Vagina (tissue), 2 donors: Measurements from ENCODE around the gene IGSF23.

Experiments
- CTCF ChIP-seq, 3 experiments: fragments of 450-650 bp in 2 of 3; fragments of 200-600 bp in 1 of 3; sonication (generic) in 1 of 3; IDR thresholded peaks; one replicate each; pipeline ENCODE4 v1.5.1; 2017 to 2019; ENCODE audit warnings: antibody characterized with exemption in 3 of 3, mild to moderate bottlenecking in 2 of 3, moderate library complexity in 2 of 3
- POLR2A ChIP-seq, 2 donors: fragments of 450-650 bp; IDR thresholded peaks; one replicate each; pipeline ENCODE4 v1.6.1; 2017; ENCODE audit warnings: antibody characterized with exemption in 2 of 2, mild to moderate bottlenecking in 2 of 2, moderate library complexity in 2 of 2

- no peak for TF ChIP-seq CTCF (IDR thresholded peaks at IDR 0.05)
- TF ChIP-seq POLR2A (IDR thresholded peaks at IDR 0.05), result no peak
Measured at GRCh38 chr19:44658069-44658733, 44.8 kb downstream of the IGSF23 start.
